ENCODE results near the gene MXD3. TPM values are rescaled to one million over a fixed set of nuclear protein-coding genes. Genes with fewer than 3 reads are reported as not detected.

Gene MXD3
- total RNA-seq, 4 donors from 2014 or later: 10.8 to 257 (median 21.7) TPM

DNA sequence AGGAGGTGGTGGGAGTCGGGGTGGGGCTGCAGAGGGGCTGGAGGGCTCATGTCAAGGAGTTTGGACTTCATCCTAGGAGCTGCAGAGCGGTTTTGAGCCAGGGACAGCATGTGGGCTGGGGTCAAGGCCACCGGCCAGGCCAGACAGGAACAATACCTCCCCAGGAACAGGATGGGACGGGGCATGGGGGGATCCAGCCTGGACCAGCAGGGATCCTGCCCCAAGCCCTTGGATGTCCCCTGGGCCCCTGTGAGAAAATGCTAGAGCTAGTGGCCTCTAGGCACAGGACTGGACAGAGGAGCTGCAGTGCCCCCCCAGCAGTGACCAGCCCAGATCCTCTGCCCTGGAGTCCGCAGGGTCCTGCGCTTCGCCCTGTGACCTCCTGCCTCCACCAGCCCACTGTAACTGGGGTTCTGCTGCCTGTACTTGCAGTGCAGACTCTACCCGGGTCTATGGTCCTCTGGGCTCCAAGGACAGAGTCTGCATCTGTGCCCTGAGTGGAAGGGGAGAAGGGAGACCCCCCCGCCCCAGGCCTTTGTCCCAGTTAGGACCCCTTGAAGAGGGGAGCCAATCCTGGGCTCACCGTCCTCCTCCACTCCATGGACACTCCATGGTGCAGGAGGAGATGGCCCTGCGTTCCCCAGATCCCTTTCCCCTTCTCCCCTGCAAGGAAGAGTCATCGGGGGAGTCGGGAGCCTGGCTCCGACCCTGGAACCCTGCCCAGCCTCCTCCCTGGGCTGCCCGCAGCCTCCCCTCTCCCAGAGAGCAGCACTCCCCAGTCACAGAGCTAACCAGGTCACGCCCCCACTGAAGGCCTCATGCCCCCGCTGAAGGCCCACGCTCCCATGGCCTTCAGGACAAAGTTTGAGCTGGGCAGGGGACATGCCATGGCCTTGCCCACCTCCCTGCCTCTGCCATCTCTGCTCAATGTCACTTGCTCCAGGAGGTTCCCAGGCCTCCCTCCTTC lies 3.0 kb upstream of the MXD3 start:
- no peak for DNase-seq
- intact Hi-C loops (cut with DNase I; ENCODE audit: low total_unique reads): loop anchor here (2.0 to 10.0 kb wide), 2 partner anchors 78 to 140 kb away; no protein-coding TSS in a partner anchor

DNA sequence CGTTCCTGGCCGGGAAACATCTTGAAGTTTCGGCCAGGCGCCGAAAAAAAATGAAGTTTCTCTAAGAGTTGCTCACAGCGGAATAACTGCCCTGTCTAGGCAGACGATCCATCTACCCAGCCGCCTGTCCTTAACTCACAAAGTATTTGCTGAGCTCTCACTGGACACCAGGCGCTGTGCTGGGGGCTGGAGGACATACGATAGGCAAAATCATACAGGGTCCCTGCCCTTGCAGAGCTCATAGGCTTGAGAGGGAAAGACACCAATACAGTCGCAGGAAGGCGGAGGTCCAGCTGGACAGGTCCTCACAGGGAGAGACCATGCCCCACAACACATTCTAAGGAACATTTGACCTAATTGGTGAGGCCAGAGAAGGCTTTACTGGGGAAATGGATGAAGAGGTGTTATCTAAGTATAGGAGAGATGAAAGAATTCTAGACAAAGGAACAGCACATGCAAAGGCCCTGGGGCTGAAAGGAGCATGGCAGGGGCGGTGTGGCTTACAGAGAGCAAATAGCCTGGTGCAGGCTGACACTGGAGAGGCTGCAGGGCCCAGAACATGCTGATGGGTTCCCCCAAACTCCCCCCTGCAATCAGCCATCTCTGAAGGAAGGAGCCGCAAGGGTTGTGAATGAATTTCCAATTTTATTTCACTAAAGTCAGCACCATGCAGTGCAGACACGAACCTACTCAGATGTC lies 2.0 kb upstream of the MXD3 start:
- in situ Hi-C loops (cut with MboI; ENCODE audit: low pct_ligation_motif_present in 1 of 4, low pct_unique_long_range_greater_than_20kb in 1 of 4, low sequenced_read_pairs in 3 of 4) (loop anchor here in 1 of 4 donors (25.0 kb wide), 1 partner anchor 149 kb away; the partner anchor contains the start of gene DBN1), intact Hi-C loops (cut with DNase I; ENCODE audit: low total_unique reads) (loop anchor here (2.0 to 10.0 kb wide), 2 partner anchors 77 to 141 kb away; no protein-coding TSS in a partner anchor)
- H3K4me3 ChIP-seq: no peak overlapping the region
- WGBS, 2 donors (ENCODE audit: low coverage in 1 of 2): 88 to 100% methylated on average over 2 to 15 of the region's 15 CpGs
- no peak for TF ChIP-seq POLR2AphosphoS5 (IDR thresholded peaks at IDR 0.05)
- TF ChIP-seq EP300 (IDR thresholded peaks at IDR 0.05; ENCODE audit: low read depth): no peak
- TF ChIP-seq POLR2A (IDR thresholded peaks at IDR 0.05): no peak
- peaks cover 20 to 35% (median 27%) of the 10 kb centered on the region in 4 donors for H3K4me1 ChIP-seq
- no peaks in the 10 kb centered on the region for H3K36me3 ChIP-seq
- H3K27me3 ChIP-seq: no peaks in the 10 kb centered on the region
- no peaks in the 10 kb centered on the region for H3K9me3 ChIP-seq
- no peak for DNase-seq
- H3K27ac ChIP-seq: no peak overlapping the region

More for the DNA sequence above, 3.0 kb upstream of the MXD3 start:
- H3K4me3 ChIP-seq: no peak overlapping the region
- H3K27ac ChIP-seq: no peak overlapping the region
- H3K27me3 ChIP-seq: no peaks in the 10 kb centered on the region
- no peaks in the 10 kb centered on the region for H3K36me3 ChIP-seq
- WGBS, 2 donors (ENCODE audit: low coverage in 1 of 2): 94 to 100% methylated on average over 3 to 18 of the region's 18 CpGs
- in situ Hi-C loops (cut with MboI; ENCODE audit: low pct_ligation_motif_present in 1 of 4, low pct_unique_long_range_greater_than_20kb in 1 of 4, low sequenced_read_pairs in 3 of 4): loop anchor here in 1 of 4 donors (25.0 kb wide), 1 partner anchor 148 kb away; the partner anchor contains the start of gene DBN1
- H3K4me1 ChIP-seq: peaks cover 20 to 31% (median 27%) of the 10 kb centered on the region in 4 donors
- H3K9me3 ChIP-seq: no peaks in the 10 kb centered on the region
- TF ChIP-seq POLR2AphosphoS5 (IDR thresholded peaks at IDR 0.05) (no peak), POLR2A (IDR thresholded peaks at IDR 0.05) (no peak)
- TF ChIP-seq, protein P1, sequence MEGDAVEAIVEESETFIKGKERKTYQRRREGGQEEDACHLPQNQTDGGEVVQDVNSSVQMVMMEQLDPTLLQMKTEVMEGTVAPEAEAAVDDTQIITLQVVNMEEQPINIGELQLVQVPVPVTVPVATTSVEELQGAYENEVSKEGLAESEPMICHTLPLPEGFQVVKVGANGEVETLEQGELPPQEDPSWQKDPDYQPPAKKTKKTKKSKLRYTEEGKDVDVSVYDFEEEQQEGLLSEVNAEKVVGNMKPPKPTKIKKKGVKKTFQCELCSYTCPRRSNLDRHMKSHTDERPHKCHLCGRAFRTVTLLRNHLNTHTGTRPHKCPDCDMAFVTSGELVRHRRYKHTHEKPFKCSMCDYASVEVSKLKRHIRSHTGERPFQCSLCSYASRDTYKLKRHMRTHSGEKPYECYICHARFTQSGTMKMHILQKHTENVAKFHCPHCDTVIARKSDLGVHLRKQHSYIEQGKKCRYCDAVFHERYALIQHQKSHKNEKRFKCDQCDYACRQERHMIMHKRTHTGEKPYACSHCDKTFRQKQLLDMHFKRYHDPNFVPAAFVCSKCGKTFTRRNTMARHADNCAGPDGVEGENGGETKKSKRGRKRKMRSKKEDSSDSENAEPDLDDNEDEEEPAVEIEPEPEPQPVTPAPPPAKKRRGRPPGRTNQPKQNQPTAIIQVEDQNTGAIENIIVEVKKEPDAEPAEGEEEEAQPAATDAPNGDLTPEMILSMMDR (IDR thresholded peaks at IDR 0.05): no peak

DNA sequence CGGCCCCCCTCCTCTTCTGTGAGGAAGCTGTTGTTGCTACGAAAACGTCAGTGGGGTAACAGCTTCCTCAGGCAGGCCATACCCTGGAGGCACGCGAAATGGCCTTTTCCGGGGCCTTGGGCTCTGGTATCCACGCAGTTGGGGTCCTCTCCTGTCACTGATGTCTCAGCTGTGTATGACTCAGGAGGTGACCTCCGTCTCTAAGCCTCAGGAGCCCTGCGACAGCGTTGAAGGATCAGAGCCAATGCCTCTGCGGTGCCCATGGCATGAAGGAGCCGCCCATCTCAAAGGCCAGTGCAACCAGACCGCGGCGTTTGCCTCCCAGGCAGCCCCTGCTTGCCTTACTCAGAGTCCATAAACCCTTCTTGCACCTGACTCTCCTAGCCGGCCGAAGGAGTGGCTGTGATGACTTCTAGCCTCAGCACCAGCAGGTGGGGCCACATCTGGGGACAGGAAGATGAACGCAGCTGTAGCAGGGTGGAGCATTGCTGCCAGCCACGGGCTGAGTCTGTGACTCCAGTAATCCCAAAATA lies 1.0 kb upstream of the MXD3 start:
- WGBS, 2 donors (ENCODE audit: low coverage in 1 of 2): 5 to 9% methylated on average over 4 to 18 of the region's 19 CpGs
- H3K36me3 ChIP-seq: no peaks in the 10 kb centered on the region
- in situ Hi-C loops (cut with MboI; ENCODE audit: low pct_ligation_motif_present in 1 of 4, low pct_unique_long_range_greater_than_20kb in 1 of 4, low sequenced_read_pairs in 3 of 4): loop anchor here in 1 of 4 donors (25.0 kb wide), 1 partner anchor 150 kb away; the partner anchor contains the start of gene DBN1
- intact Hi-C loops (cut with DNase I; ENCODE audit: low total_unique reads): loop anchor here (10.0 kb wide), 1 partner anchor 142 kb away; no protein-coding TSS in a partner anchor
- peak; percentile 54 for DNase-seq
- no peaks in the 10 kb centered on the region for H3K9me3 ChIP-seq
- peak overlapping the region in 1 of 4 donors; percentile 76 for H3K4me3 ChIP-seq
- TF ChIP-seq, protein P1 (IDR thresholded peaks at IDR 0.05): no peak
- no peak for TF ChIP-seq POLR2AphosphoS5 (IDR thresholded peaks at IDR 0.05)
- no peak for TF ChIP-seq EP300 (IDR thresholded peaks at IDR 0.05; ENCODE audit: low read depth)
- TF ChIP-seq POLR2A (IDR thresholded peaks at IDR 0.05): no peak
- peaks cover 20 to 35% (median 27%) of the 10 kb centered on the region in 4 donors for H3K4me1 ChIP-seq
- H3K27ac ChIP-seq: peak overlapping the region in 3 of 4 donors; percentile 30 to 43 (median 39)
- H3K27me3 ChIP-seq: no peaks in the 10 kb centered on the region

DNA sequence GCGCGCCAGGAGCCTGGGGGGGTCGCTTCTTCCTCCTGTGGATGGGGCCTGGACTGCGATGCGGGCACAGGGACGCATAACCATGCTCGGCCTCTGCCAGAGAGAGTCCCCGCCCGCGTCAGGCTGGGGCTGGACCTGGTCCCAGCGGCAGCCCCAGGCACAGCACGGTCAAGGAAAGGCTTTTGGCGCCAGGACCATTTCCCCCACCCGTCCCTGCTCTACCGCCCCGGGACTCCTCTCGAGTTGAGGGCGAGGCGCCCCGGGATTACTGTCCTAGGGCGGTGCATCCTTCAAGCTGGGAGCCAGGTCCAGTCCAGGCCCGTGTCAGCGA lies 341 bp downstream of the MXD3 start:
- in situ Hi-C loops (cut with MboI; ENCODE audit: low pct_ligation_motif_present in 1 of 4, low pct_unique_long_range_greater_than_20kb in 1 of 4, low sequenced_read_pairs in 3 of 4): loop anchor here in 1 of 4 donors (25.0 kb wide), 1 partner anchor 151 kb away; the partner anchor contains the start of gene DBN1
- H3K27me3 ChIP-seq: no peaks in the 10 kb centered on the region
- intact Hi-C loops (cut with DNase I; ENCODE audit: low total_unique reads): loop anchor here (10.0 kb wide), 1 partner anchor 143 kb away; no protein-coding TSS in a partner anchor
- WGBS, 2 donors (ENCODE audit: low coverage in 1 of 2): 4% methylated on average over 23 of the region's 23 CpGs; no CpG with 5 or more reads in 1 of the 2 donors
- peak overlapping the region; percentile 2 to 76 (median 41) for H3K4me3 ChIP-seq
- DNase-seq: peak; percentile 38
- no peaks in the 10 kb centered on the region for H3K9me3 ChIP-seq
- peaks cover 20 to 35% (median 27%) of the 10 kb centered on the region in 4 donors for H3K4me1 ChIP-seq
- peak overlapping the region; percentile 63 to 70 (median 67) for H3K27ac ChIP-seq
- H3K36me3 ChIP-seq: no peaks in the 10 kb centered on the region
- TF ChIP-seq, protein P1 (IDR thresholded peaks at IDR 0.05): no peak
- TF ChIP-seq POLR2A (IDR thresholded peaks at IDR 0.05): no peak
- no peak for TF ChIP-seq POLR2AphosphoS5 (IDR thresholded peaks at IDR 0.05)
- TF ChIP-seq EP300 (IDR thresholded peaks at IDR 0.05; ENCODE audit: low read depth): no peak
